ENCODE measurements around the gene OR8B2.
"Not testable (repeated sequence)": the region's sequence is repeated elsewhere in the genome, so short reads cannot be mapped to it uniquely, and the experiment has no call there.

The OR8B2 gene, protein sequence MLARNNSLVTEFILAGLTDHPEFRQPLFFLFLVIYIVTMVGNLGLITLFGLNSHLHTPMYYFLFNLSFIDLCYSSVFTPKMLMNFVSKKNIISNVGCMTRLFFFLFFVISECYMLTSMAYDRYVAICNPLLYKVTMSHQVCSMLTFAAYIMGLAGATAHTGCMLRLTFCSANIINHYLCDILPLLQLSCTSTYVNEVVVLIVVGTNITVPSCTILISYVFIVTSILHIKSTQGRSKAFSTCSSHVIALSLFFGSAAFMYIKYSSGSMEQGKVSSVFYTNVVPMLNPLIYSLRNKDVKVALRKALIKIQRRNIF

DNA sequence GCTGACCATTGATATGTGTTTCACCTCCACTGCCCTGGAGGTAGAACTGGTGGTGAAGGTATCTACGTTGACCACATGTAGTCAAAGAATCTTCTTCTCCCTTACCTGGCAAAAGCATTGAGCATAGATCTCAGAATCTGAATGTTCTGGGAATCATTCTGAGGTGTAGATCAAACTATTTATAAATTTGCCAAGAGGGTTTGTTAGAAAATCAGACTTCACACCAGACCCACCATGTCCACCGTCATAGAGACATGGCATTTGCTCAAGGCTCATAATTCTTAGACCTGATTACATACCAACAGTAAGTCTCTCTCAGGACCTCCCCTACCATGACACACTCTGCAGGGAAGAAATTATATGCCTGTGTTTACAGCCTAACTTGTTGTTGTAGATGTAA, at the start of gene OR8B2:
Gene OR8B2, minus strand, starts transcription at position 101 of the 400 bp plus-strand sequence. CDS start 1,156 bp downstream, outside the sequence.
- DNase-seq: no peak

DNA sequence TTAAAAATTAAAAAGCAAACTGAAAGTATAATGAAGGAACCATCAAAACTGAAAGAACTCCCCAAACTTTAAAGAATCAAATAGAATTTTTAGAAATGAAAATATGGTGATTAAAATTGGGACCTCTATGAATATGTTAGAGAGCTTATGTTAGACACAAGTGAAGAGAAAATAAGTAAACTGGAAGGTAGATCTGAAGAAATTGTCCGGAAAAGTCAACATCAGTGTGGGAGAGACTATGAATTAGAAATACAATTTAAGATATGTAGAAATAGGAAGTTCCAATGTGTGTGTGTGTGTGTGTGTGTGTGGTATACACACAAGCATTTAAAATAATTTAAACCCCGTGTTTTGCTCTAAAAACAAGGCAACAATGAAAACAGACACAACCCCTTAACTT, 45.3 kb upstream of the OR8B2 start:
- no peak for DNase-seq

DNA sequence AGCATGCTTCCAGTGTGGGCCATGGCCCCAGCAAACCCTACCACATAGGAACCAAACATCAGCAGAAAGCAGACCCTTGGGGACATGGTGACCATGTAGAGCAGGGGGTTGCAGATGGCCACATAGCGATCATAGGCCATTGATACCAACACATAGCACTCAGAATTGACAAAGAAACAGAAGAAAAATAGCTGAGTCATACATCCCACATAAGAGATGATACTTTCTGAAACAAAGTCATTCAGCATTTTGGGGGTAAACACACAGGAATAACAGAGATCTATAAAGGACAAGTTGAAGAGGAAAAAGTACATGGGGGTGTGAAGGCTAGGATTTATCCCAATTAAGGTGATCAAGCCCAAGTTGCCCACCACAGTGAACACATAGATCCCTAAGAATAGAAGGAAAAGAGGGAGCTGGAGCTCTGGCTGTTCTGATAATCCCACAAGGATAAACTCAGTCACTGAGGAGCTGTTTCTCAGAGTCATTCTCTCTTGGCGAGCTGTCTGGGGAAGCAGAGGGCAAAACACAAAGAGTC, 40.2 kb upstream of the OR8B2 start, which contains the start of gene OR8B4:
Gene OR8B4, minus strand, starts transcription at position 488 of the 538 bp plus-strand sequence. Its CDS starts 0 bp downstream, at position 488.
- no peak for DNase-seq

DNA sequence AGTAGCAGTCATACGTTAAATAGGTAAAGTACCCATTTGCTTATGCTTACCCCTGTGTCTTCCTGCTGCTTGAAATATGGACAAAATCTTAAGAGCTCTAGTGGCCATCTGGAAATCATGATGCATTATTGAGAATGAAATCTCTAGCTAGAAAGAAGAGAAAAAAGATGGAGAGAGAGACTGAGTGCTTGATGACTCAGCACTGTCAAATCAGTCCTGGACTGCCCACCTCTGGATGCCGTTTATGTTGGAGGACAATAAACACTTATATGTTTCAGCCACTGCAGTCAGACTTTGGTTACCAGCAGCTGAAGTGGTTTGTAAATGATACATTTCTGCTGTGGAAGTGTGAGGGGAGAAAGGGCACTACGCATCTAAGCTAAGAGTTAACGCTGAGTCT, 36.7 kb upstream of the OR8B2 start:
- no peak for DNase-seq

DNA sequence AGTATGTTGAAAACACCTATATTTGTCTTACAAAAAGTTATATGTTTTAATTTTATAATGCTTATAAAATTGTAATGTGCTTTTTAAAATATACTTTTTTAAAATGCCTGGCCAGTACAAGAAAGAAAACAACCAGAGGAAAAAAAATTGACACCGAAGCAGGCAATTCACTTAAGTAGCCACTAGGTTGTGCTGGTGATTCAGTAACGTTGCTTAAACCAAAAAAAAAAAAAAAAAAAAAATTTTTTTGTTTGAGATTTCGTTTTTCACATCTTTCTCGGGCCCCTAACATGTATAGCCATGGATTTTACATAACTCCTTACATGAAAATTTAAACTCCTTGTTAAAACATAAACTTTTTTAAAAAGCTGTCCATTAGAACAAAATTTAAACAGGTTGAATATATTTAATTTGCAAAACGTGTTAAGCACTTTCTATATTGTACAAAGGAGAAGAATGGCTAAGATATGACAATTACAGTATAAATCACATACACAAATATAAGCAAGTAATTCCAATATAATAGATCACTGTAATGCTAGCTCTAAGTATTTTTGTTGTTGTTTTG, 31.1 kb upstream of the OR8B2 start:
- peak; percentile 60 for DNase-seq

DNA sequence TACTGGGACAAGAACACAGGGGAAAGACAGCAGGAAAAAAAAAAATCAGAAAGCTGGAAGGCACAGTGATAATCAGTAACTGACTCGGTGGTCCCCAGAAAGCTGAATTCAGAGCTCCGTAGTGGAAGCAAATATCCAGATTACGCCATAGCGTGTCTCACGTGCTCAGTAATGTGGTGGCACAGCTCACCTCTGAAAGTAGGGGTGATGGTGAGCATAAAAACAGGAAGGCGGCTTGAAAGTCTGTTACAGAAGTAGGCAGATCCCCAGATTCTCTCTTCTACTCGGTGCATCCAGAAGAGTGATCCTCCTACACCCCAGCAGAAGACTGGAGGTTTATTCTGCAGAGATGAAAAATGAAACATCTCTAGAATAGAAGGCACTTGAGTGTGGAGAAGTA, 25.6 kb upstream of the OR8B2 start:
- no peak for DNase-seq

DNA sequence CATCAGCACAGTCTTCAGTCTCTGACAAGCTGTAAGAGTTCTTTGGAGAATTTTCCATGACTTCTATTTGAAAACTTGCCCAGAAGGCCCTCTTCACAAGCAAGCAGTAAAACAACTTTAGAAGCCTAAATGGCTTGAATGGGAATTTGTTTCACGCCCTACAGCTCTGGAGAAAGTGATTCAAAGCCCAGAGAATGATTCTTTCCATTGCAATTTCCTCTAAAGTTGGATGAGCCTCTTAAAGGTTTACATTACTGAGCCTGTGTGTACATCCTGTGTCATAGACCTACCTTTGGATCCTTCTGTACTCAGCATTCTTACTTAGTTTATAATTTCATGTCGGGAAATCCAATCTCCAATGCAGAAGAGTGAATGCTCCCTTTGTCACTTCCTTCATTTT, 21.3 kb upstream of the OR8B2 start:
- DNase-seq: no peak

DNA sequence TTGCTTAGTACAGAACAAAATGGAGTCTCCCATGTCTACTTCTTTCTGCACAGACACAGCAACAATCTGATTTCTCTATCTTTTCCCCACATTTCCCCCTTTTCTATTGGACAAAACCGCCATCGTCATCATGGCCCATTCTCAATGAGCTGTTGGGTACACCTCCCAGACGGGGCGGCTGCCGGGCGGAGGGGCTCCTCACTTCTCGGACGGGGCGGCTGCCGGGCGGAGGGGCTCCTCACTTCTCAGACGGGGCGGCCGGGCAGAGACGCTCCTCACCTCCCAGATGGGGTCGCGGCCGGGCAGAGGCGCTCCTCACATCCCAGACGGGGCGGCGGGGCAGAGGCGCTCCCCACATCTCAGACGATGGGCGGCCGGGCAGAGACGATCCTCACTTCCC, 18.9 kb upstream of the OR8B2 start:
- DNase-seq: not testable (repeated sequence)

DNA sequence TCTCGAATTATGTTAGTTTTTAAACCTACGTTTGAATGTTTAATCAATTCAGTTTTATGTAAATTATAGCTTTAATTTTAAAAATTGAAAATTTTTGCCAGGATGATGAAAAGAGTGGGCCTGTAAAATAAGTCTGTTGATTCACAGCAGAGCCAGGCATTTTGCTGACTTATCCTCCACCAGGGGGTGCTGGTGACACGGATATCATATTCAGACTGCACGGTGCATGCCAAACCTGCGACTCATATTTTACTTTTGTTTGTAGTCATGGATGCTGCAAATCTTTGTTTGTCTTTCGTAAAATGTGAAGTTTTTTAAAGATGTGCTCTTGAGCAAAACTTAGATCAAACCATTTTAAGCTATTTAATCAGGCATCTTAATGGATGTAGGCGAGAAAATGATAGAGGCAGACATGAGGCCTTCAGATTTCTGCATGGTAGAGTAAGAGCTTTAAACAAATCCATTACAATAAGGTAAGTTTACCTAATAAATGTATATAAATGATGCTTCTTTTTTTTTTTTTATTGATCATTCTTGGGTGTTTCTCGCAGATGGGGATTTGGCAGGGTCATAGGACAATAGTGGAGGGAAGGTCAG, 18.1 kb upstream of the OR8B2 start:
- DNase-seq: peak; percentile 77

DNA sequence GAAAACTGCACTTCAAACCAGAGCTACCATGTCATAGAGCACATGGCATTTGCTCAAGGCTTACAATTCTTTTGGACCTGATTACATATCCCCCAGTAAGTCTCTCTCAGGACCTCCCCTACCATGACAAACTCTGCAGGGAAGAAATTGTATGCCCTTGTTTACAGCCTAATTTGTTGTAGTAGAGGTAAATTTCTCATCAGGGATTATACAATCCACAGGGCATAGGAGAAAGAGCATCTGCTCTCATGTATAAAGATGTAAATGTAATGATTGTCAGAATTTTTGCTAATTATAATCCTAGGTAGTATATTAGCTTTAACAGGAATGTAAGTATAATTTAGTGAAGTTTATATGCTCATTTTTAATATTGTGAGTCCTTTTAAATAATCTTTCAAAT, 14.6 kb upstream of the OR8B2 start, which contains the start of gene OR8B3:
Gene OR8B3, minus strand, starts transcription at position 101 of the 400 bp plus-strand sequence. CDS start 1,673 bp downstream, outside the sequence.
- no peak for DNase-seq

DNA sequence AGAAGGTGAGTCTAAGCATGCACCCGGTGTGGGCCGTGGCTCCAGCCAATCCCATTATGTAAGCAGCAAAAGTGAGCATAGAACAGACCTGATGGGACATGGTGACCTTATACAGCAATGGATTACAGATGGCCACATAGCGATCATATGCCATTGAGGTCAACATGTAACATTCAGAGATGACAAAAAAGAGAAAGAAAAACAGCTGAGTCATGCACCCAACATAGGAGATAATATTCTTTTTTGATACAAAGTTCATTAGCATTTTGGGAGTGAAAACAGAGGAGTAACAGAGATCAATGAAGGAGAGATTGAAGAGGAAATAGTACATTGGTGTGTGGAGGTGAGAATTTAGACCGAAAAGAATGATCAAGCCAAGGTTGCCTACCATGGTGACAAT, 12.5 kb upstream of the OR8B2 start:
- not testable (repeated sequence) for DNase-seq

DNA sequence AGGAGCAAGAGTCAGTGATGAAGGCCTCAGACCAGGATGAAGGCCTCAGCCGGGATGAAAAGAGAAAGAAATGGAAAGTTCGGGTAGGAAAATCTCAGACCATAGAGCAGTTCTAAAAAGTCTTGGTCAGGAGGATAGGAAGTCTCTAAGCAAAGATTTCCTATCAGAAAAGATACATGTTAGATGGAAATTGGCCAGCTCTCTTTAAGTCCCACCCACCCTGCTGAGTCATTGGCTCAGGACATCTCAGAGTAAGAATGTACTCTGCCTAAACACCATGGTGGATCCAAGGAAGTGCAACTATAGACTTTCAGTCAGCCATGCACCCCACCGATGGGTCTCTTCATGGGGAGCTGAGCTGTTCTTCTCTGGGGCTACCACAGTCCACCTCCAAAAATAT, 10.1 kb upstream of the OR8B2 start:
- no peak for DNase-seq

DNA sequence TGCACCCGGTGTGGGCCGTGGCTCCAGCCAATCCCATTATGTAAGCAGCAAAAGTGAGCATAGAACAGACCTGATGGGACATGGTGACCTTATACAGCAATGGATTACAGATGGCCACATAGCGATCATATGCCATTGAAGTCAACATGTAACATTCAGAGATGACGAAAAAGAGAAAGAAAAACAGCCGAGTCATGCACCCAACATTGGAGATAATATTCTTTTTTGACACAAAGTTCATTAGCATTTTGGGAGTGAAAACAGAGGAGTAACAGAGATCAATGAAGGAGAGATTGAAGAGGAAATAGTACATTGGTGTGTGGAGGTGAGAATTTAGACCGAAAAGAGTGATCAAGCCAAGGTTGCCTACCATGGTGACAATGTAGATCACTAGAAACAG, 1.4 kb downstream of the OR8B2 start:
- DNase-seq: not testable (repeated sequence)

DNA sequence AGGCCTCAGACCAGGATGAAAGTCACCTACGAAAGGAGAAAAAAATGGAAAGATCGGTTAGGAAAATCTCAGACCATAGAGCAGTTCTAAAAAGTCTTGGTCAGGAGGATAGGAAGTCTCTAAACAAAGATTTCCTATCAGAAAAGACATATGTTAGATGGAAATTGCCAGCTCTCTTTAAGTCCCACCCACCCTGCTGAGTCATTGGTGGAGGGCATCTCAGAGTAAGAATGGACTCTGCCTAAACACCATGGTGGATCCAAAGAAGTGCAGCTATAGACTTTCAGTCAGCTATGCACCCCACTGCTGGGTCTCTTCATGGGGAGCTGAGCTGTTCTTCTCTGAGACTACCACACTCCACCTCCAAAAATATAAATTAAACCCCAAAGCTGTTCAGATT, 3.7 kb downstream of the OR8B2 start:
- DNase-seq: no peak

DNA sequence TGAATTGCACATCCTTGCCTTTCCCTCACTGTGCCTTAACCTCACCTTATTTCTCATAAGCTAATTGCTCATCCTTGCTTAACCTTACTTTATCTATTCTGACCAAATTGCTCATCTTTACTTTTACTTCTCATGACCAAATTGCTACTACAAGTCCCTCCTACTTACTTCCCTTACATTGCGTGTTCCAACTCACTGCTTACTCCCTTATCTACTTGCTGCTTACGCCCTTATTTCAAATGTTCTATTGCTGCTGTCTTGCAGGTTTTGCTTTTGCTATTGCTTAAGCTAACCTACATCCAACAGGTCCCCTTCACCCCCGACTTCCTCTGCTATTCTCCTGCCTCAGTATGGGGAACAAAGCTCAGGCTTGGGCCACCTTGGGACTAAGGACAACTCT, 8.0 kb downstream of the OR8B2 start:
- DNase-seq: no peak

DNA sequence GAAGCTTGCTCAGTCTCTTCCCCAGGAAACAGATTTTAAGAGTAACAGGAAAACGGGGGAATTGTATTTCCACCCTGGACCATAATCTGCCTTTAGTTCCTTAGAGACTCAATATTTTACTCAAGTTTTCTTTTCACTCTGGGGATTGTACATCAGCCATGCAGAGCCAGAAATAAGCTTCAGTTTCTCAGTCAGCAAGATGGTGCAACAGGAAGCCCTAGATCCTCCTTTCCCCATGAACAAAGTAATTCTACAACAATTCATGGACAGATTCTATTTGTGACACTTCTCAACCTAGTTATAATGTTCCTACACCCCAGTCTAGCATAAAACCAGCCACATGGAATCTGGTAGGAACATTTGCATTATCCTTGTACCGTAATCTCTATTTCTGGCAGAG, 24.7 kb downstream of the OR8B2 start:
- no peak for DNase-seq

DNA sequence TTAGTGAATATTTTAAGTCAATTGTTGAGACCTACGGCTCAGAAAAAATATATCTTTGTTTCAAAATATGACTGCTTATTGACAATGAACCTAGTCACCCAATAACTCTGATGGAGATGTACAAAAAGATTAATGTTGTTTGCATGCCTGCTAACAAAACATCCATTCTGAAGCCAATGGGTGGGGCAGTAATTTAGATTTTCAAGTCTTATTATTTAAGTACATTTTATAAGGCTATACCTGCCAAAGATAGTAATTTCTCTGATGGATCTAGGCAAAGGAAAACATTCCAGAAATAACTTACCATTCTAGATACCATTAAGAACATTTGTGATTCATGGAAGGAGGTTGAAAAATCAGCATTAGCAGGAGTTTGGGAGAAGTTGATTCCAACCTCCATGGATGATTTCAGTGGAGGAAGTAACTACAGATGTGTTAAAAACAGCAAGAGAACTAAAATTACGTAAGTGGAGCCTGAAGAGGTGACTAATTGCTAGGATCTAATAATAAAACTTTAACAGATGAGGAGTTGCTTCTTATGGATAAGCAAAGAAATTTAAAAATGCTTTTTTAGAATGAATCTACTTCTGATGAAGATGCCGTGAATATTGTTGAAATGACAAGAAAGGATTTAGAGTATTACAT, 37.9 kb downstream of the OR8B2 start:
- DNase-seq: no peak

DNA sequence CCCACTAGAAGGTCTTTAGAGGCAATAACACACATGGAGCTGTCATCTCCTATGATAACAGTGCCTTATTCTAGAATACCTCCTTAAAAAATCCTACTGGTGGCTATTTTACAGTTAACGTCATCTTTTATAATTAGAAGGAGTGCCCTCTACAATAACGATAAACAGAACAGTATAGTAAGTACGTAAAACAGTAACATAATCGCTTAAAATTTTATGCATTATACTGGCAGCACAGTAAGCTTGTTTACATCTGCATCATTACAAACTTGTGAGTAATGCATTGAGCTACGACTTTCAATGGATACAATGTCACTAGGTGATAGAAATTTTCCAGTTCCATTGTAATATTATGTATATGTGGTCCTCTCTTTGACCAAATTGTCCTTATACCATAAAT, 40.0 kb downstream of the OR8B2 start:
- DNase-seq: no peak

DNA sequence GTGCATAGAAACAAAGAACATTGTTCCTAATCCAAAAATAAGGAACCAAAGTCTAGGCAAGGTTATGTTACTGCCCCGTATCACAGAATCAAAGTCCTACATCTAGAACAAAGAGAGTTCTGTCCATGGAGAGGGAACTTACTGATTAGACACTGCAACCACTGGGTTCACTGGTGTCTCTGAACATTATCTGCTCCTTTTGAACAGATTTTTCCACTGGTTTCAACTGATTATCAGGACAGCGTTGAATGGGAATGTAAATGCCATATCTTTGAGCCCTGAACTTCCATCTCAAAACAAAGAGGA, 44.2 kb downstream of the OR8B2 start:
- no peak for DNase-seq

DNA sequence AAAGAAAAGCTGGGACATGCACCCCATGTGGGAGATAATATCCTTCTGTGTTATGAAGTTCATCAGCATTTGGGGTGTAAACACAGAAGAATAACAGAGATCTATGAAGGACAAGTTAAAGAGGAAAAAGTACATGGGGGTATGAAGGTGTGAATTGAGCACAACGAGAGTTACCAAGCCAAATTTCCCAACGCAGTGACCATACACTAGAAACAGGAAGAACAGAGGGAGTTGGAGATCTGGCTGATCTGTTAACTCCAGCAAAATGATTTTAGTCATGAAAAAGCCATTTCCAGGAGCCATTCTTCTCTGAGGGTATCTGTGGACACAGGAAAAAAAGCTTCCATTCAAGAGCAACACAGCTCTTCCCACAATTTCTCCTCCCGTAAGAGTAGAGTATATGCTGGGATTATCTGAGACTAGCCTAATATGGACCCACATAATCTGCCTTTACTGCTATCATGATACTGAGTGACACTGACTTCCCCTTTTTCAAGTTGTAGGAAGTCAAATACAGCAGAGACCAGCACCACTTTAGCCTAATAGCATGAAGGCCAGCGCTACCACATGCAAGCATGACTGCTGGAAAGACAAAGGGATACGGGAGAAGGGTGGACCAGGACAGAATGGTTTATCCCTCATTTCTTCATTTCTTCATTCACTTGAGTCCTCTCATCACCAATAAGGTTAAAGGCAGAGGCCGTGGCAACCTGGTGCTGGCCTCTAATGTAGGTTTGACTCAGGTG, 44.7 kb downstream of the OR8B2 start:
- no peak for DNase-seq
